HepG2 (cell line): ENCODE data around the gene ALDH16A1. TPM values are rescaled to one million over a fixed set of nuclear protein-coding genes. Genes with fewer than 3 reads are reported as not detected.

ENCODE experiments used
- ATAD3A ChIP-seq: sonication (generic); formaldehyde crosslinking; IDR thresholded peaks from 2 replicates; pipeline ENCODE4 v1.4.0; 2020; ENCODE audit warnings: missing genetic modification reagents
- DMAP1 ChIP-seq: IDR thresholded peaks from 2 replicates; pipeline ENCODE4 v1.6.1; 2016
- FIP1L1 ChIP-seq: fragments of 200-400 bp; formaldehyde crosslinking; IDR thresholded peaks from 2 replicates; pipeline ENCODE4 v1.6.1; 2018; ENCODE audit warnings: low read depth, mild to moderate bottlenecking, low read length, moderate library complexity, borderline replicate concordance; ENCODE audit not compliant: insufficient read depth
- FOSL1 ChIP-seq: sonication (generic); formaldehyde crosslinking; IDR thresholded peaks from 2 replicates; pipeline ENCODE4 v1.9.0; 2021; ENCODE audit warnings: missing genetic modification reagents, borderline replicate concordance
- HNRNPK ChIP-seq: fragments of 200-400 bp; formaldehyde crosslinking; IDR thresholded peaks from 2 replicates; pipeline ENCODE4 v1.6.1; 2018; ENCODE audit warnings: low read length, low read depth, moderate library complexity, mild to moderate bottlenecking; ENCODE audit not compliant: poor library complexity, severe bottlenecking
- ISX ChIP-seq: sonication (generic); formaldehyde crosslinking; conservative IDR thresholded peaks from 2 replicates; pipeline ENCODE4 v1.5.0; 2020; ENCODE audit warnings: missing genetic modification reagents
- KDM3A ChIP-seq: IDR thresholded peaks from 2 replicates; pipeline ENCODE4 v1.6.1; 2018; ENCODE audit warnings: low read depth, missing compliant biosample characterization
- MED13 ChIP-seq: sonication (generic); formaldehyde crosslinking; IDR thresholded peaks from 2 replicates; pipeline ENCODE4 v1.5.0; 2020; ENCODE audit warnings: missing genetic modification reagents
- RBM39 ChIP-seq: fragments of 200-400 bp; formaldehyde crosslinking; IDR thresholded peaks from one replicate; pipeline ENCODE4 v1.6.1; 2018; ENCODE audit warnings: antibody characterized with exemption, mild to moderate bottlenecking, low read depth, low read length; ENCODE audit not compliant: poor library complexity, severe bottlenecking
- ZMYM3 ChIP-seq: sonication (generic); formaldehyde crosslinking; IDR thresholded peaks from 2 replicates; pipeline ENCODE4 v1.5.1; 2020; ENCODE audit warnings: mild to moderate bottlenecking, missing genetic modification reagents
- ZNF572 ChIP-seq: sonication (generic); formaldehyde crosslinking; IDR thresholded peaks from 2 replicates; pipeline ENCODE4 v1.5.1; 2020; ENCODE audit warnings: mild to moderate bottlenecking, missing genetic modification reagents
- ZNF782 ChIP-seq: sonication (generic); formaldehyde crosslinking; IDR thresholded peaks from 2 replicates; pipeline ENCODE4 v1.4.0; 2020; ENCODE audit warnings: missing genetic modification reagents, mild to moderate bottlenecking, borderline replicate concordance
- ZZZ3 ChIP-seq: sonication (generic); formaldehyde crosslinking; IDR thresholded peaks from 2 replicates; pipeline ENCODE4 v1.4.0; 2020; ENCODE audit warnings: missing genetic modification reagents, mild to moderate bottlenecking, borderline replicate concordance
- polyA plus RNA-seq, 8 experiments: library from polyadenylated mRNA; depleted of rRNA in 3 of 8; stranded (reverse) in 7 of 8; unstranded in 1 of 8; fragments of >200 nt; fragmentation: Illumina TruSeq in 4 of 8; extraction: Trizol in 4 of 8; gene quantifications; 2 replicates each; pipeline versions ENCODE4 v1.2.1 to v1.2.3, GENCODE V29; 2011 to 2016; ENCODE audit warnings: low read depth in 4 of 8, missing spikeins in 1 of 8, mixed read lengths in 1 of 8; ENCODE audit not compliant: insufficient read depth in 1 of 8
- total RNA-seq, 5 experiments: library from RNA; depleted of rRNA; stranded (reverse); fragments of >200 nt; fragmentation: Illumina TruSeq; extraction: Trizol; gene quantifications; 2 replicates each; pipeline ENCODE4 v1.2.3, GENCODE V29; 2016; ENCODE audit warnings: low read depth in 1 of 5
- TF ChIP-seq, protein P1 (sequence below): sonication (generic); formaldehyde crosslinking; IDR thresholded peaks from 2 replicates; pipeline ENCODE4 v1.5.0; 2020; ENCODE audit warnings: missing genetic modification reagents
- TF ChIP-seq, protein P2 (sequence below): sonication (generic); formaldehyde crosslinking; IDR thresholded peaks from one replicate; pipeline ENCODE4 v1.5.1; 2020; ENCODE audit warnings: mild to moderate bottlenecking, missing genetic modification reagents; ENCODE audit errors: not compliant biosample characterization
- TF ChIP-seq, protein P3 (sequence below): sonication (generic); formaldehyde crosslinking; IDR thresholded peaks from 2 replicates; pipeline ENCODE4 v1.5.1; 2020; ENCODE audit warnings: missing genetic modification reagents, mild to moderate bottlenecking, borderline replicate concordance
- TF ChIP-seq, protein P4 (sequence below): IDR thresholded peaks from 2 replicates; pipeline ENCODE4 v1.6.1; 2016; ENCODE audit warnings: low read depth

Gene ALDH16A1
- total and polyA plus RNA-seq, 2 of the 13 experiments (the other 11 are each of a cell fraction or from before 2014, with no cell fraction given), result 8.4 to 34.9 TPM

DNA sequence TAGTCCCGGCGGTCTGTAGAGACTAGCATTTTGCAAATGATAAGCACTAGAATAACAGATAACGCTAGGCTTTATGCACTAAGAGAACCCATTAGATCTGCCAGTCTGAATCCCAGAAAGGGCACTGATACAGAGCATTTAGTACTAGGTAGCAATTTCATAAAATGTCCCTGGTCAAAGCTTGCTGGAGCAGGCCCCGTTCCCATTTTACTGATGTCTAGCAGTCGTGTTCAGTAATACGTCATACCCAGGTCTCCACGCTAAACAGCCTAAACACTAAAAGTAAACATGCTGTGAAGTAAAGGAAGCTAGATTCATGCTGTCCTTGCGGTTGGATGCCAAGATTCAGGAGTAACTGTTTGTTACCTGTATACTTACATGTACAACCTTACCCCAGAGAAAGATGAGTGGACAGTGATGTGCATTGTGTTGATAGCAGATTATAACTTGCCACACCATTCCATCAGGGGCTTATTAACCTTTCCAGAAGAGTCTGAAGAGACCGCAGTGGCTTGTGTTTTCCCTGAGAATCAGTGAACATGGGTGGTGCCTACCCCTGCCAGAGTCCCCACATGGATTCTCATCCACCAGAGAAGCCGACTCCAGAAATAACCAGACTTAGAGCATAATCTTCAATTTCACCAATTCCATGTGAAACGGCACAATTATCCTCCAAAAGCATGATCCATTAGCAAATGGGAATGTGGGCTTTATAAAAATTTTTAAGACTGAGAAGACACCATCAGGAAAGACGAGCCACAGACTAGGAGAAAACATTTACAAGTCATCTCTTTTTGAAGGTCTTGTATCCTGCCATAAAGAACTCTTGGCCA, 39.8 kb downstream of the ALDH16A1 start (continued):
- TF ChIP-seq ZZZ3 (CRISPR knock-in tag) (no peak), ISX (no peak), MED13 (CRISPR knock-in tag) (0 out of 2 replicates have a peak, but pooled peaks have one; percentile 9), HNRNPK (no peak), FIP1L1 (0 out of 2 replicates have a peak, but pooled peaks have one; percentile 54), ZMYM3 (no peak), ZNF782 (no peak), KDM3A (CRISPR knock-in tag) (no peak), ATAD3A (no peak), ZNF572 (CRISPR knock-in tag) (no peak), RBM39 (no peak), DMAP1 (CRISPR knock-in tag) (no peak; the same call in 1 of the 2 replicates), FOSL1 (CRISPR knock-in tag) (no peak)
- TF ChIP-seq, protein P1, sequence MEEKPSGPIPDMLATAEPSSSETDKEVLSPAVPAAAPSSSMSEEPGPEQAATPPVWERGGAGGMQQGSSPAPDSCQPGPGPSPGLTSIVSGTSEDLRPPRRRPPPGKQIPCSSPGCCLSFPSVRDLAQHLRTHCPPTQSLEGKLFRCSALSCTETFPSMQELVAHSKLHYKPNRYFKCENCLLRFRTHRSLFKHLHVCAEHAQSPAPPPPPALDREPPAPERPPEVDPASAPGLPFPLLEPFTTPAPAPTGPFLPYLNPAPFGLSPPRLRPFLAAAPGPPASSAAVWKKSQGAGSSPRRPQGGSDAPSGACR (CRISPR knock-in tag), result no peak
- TF ChIP-seq, protein P2, sequence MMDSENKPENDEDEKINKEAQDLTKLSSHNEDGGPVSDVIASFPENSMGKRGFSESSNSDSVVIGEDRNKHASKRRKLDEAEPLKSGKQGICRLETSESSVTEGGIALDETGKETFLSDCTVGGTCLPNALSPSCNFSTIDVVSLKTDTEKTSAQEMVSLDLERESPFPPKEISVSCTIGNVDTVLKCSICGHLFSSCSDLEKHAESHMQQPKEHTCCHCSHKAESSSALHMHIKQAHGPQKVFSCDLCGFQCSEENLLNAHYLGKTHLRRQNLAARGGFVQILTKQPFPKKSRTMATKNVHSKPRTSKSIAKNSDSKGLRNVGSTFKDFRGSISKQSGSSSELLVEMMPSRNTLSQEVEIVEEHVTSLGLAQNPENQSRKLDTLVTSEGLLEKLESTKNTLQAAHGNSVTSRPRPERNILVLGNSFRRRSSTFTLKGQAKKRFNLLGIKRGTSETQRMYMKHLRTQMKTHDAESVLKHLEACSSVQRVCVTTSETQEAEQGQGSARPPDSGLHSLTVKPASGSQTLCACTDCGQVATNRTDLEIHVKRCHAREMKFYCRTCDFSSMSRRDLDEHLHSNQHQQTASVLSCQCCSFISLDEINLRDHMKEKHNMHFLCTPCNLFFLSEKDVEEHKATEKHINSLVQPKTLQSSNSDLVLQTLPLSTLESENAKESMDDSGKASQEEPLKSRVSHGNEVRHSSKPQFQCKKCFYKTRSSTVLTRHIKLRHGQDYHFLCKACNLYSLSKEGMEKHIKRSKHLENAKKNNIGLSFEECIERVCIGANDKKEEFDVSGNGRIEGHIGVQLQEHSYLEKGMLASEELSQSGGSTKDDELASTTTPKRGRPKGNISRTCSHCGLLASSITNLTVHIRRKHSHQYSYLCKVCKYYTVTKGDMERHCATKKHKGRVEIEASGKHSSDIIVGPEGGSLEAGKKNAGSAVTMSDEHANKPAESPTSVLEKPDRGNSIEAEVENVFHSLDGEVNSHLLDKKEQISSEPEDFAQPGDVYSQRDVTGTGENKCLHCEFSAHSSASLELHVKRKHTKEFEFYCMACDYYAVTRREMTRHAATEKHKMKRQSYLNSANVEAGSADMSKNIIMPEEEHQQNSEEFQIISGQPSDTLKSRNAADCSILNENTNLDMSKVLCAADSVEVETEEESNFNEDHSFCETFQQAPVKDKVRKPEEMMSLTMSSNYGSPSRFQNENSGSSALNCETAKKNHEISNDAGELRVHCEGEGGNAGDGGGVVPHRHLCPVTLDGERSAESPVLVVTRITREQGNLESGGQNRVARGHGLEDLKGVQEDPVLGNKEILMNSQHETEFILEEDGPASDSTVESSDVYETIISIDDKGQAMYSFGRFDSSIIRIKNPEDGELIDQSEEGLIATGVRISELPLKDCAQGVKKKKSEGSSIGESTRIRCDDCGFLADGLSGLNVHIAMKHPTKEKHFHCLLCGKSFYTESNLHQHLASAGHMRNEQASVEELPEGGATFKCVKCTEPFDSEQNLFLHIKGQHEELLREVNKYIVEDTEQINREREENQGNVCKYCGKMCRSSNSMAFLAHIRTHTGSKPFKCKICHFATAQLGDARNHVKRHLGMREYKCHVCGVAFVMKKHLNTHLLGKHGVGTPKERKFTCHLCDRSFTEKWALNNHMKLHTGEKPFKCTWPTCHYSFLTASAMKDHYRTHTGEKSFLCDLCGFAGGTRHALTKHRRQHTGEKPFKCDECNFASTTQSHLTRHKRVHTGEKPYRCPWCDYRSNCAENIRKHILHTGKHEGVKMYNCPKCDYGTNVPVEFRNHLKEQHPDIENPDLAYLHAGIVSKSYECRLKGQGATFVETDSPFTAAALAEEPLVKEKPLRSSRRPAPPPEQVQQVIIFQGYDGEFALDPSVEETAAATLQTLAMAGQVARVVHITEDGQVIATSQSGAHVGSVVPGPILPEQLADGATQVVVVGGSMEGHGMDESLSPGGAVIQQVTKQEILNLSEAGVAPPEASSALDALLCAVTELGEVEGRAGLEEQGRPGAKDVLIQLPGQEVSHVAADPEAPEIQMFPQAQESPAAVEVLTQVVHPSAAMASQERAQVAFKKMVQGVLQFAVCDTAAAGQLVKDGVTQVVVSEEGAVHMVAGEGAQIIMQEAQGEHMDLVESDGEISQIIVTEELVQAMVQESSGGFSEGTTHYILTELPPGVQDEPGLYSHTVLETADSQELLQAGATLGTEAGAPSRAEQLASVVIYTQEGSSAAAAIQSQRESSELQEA, result no peak
- TF ChIP-seq, protein P3, sequence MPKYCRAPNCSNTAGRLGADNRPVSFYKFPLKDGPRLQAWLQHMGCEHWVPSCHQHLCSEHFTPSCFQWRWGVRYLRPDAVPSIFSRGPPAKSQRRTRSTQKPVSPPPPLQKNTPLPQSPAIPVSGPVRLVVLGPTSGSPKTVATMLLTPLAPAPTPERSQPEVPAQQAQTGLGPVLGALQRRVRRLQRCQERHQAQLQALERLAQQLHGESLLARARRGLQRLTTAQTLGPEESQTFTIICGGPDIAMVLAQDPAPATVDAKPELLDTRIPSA (CRISPR knock-in tag), result no peak
- TF ChIP-seq, protein P4, sequence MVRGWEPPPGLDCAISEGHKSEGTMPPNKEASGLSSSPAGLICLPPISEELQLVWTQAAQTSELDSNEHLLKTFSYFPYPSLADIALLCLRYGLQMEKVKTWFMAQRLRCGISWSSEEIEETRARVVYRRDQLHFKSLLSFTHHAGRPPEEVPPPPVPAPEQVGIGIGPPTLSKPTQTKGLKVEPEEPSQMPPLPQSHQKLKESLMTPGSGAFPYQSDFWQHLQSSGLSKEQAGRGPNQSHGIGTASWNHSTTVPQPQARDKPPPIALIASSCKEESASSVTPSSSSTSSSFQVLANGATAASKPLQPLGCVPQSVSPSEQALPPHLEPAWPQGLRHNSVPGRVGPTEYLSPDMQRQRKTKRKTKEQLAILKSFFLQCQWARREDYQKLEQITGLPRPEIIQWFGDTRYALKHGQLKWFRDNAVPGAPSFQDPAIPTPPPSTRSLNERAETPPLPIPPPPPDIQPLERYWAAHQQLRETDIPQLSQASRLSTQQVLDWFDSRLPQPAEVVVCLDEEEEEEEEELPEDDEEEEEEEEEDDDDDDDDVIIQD (CRISPR knock-in tag), result no peak
